Astrocyte (in vitro differentiated cells and primary cell): ENCODE data around the gene SPON2. TPM values are rescaled to one million over a fixed set of nuclear protein-coding genes. Genes with fewer than 3 reads are reported as not detected.

Source experiments
- DNase-seq: peaks from one replicate; pipeline ENCODE4 v3.0.0-alpha.2; 2010; ENCODE audit warnings: low read depth
- FAIRE-seq: peaks from 2 replicates; lab custom pipeline; 2011; peaks lifted over from hg19 to GRCh38; lab: Jason Lieb, UNC
- H2AFZ ChIP-seq: 2 replicates; pipeline ENCODE4 v1.6.0; 2012; ENCODE audit warnings: low read depth, low read length, inconsistent platforms
- H3K27ac ChIP-seq: 2 replicates; pipeline ENCODE4 v1.5.1; 2011; ENCODE audit warnings: low read depth, low read length, inconsistent platforms
- H3K27me3 ChIP-seq: 2 replicates; pipeline ENCODE4 v1.6.0; 2011; ENCODE audit warnings: low read length, inconsistent platforms; ENCODE audit not compliant: insufficient read depth
- H3K36me3 ChIP-seq: 2 replicates; pipeline ENCODE4 v1.5.1; 2011; ENCODE audit warnings: low read length, inconsistent platforms; ENCODE audit not compliant: insufficient read depth
- H3K4me1 ChIP-seq: 2 replicates; pipeline ENCODE4 v1.5.1; 2011; ENCODE audit warnings: low read length, inconsistent platforms; ENCODE audit not compliant: insufficient read depth
- H3K4me2 ChIP-seq: 2 replicates; pipeline ENCODE4 v1.6.0; 2012; ENCODE audit warnings: low read length, inconsistent platforms
- H3K4me3 ChIP-seq: 2 replicates; pipeline ENCODE4 v1.5.1; 2011; ENCODE audit warnings: low read depth, mild to moderate bottlenecking, low read length, inconsistent platforms; ENCODE audit not compliant: insufficient read depth
- H3K79me2 ChIP-seq: 2 replicates; pipeline ENCODE4 v1.6.0; 2012; ENCODE audit warnings: mild to moderate bottlenecking, low read length, inconsistent platforms; ENCODE audit not compliant: insufficient read depth
- H3K9ac ChIP-seq: 2 replicates; pipeline ENCODE4 v1.6.0; 2012; ENCODE audit warnings: mild to moderate bottlenecking, low read length, inconsistent platforms
- H3K9me3 ChIP-seq: 2 replicates; pipeline ENCODE4 v1.5.1; 2012; ENCODE audit warnings: low read depth, mild to moderate bottlenecking, low read length, inconsistent platforms; ENCODE audit not compliant: insufficient read depth
- H4K20me1 ChIP-seq: 2 replicates; pipeline ENCODE4 v1.6.0; 2012; ENCODE audit warnings: low read length, inconsistent platforms; ENCODE audit not compliant: insufficient read depth
- H3K27ac Mint-ChIP-seq: one replicate; pipeline ENCODE4 v1.8.0; 2021; ENCODE audit warnings: mild to moderate bottlenecking, mixed read lengths; ENCODE audit not compliant: unreplicated experiment
- H3K27me3 Mint-ChIP-seq: one replicate; pipeline ENCODE4 v1.8.0; 2021; ENCODE audit warnings: low read depth, mixed read lengths; ENCODE audit not compliant: unreplicated experiment
- H3K36me3 Mint-ChIP-seq: one replicate; pipeline ENCODE4 v1.8.0; 2021; ENCODE audit warnings: low read depth, mixed read lengths; ENCODE audit not compliant: unreplicated experiment
- H3K4me1 Mint-ChIP-seq: one replicate; pipeline ENCODE4 v1.8.0; 2021; ENCODE audit warnings: low read depth, mixed read lengths; ENCODE audit not compliant: unreplicated experiment
- H3K4me3 Mint-ChIP-seq: one replicate; pipeline ENCODE4 v1.8.0; 2021; ENCODE audit warnings: mild to moderate bottlenecking, moderate library complexity, mixed read lengths; ENCODE audit not compliant: unreplicated experiment
- H3K9me3 Mint-ChIP-seq: one replicate; pipeline ENCODE4 v1.8.0; 2021; ENCODE audit warnings: mild to moderate bottlenecking, mixed read lengths; ENCODE audit not compliant: unreplicated experiment
- EZH2 ChIP-seq: IDR thresholded peaks from 2 replicates; pipeline ENCODE4 v1.6.1; 2012; ENCODE audit warnings: mild to moderate bottlenecking, low read length, inconsistent platforms; ENCODE audit not compliant: insufficient read depth
- total RNA-seq: library from RNA; stranded (reverse); gene quantifications from 2 replicates; pipeline ENCODE4 v1.2.1, GENCODE V29; 2021
- TF ChIP-seq, protein P1 (sequence below): IDR thresholded peaks from 2 replicates; pipeline ENCODE4 v1.5.1; 2011; ENCODE audit warnings: low read depth, mild to moderate bottlenecking, inconsistent platforms, low read length, moderate library complexity; ENCODE audit not compliant: insufficient read depth

SPON2 gene
- total RNA-seq, 1 donor from 2014 or later, result 47.8 TPM

DNA sequence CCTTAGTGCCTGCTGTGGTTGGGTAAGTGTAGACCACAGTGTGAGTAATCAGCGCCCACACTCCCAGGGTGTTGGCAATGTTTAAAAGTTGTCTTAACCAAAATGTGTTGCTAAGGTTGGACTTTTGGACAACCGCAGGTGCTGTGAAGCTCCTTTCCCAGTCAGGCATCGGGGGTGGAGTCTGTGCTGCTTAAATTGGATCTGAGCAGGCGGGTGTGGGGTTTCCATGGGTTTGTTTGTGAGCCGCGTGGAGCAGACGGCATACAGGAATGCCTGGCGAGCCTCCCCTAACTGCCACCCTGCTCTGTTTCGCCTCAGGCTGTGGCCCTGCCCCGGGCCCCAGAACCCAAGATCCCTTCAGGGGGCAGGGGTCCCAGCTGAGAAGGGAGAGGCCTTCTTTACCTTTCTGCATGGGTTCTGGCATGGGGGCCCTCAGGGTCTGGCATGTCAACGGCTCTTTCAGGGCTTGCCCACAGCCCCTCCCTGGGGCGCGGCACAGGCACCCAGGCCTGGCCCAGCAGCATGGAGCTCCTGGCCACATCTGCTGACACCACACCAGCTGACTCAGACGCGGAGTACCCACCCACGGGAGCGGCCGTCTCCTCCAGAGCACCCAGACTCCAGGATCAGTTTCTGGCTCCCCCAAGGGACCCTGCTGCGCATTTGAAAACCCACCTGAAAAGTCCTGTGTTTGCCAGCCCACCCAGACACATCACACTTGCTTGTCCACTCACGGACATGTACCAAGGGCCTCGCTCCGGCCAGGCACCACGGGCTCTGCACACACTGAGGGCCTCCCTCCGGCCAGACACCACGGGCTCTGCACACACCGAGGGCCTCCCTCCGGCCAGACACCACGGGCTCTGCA, 5.1 kb upstream of the SPON2 start:
- H3K9me3 ChIP-seq, result no peaks in the 10 kb centered on the region
- H3K4me2 ChIP-seq, result no peak overlapping the region
- DNase-seq, result peak; percentile 68
- no peak overlapping the region for H3K9ac ChIP-seq
- H3K27me3 Mint-ChIP-seq, result peaks cover 14% of the 10 kb centered on the region
- no peak overlapping the region for H3K27ac Mint-ChIP-seq
- no peak overlapping the region for H3K4me3 ChIP-seq
- H3K36me3 ChIP-seq, result no peaks in the 10 kb centered on the region
- H3K4me3 Mint-ChIP-seq, result no peak overlapping the region
- H3K4me1 Mint-ChIP-seq, result no peaks in the 10 kb centered on the region
- H3K27ac ChIP-seq, result no peak overlapping the region
- no peaks in the 10 kb centered on the region for H3K79me2 ChIP-seq
- no peaks in the 10 kb centered on the region for H4K20me1 ChIP-seq
- H2AFZ ChIP-seq, result no peak overlapping the region
- peaks cover 7% of the 10 kb centered on the region for H3K36me3 Mint-ChIP-seq
- TF ChIP-seq EZH2, result no peak
- TF ChIP-seq, protein P1, sequence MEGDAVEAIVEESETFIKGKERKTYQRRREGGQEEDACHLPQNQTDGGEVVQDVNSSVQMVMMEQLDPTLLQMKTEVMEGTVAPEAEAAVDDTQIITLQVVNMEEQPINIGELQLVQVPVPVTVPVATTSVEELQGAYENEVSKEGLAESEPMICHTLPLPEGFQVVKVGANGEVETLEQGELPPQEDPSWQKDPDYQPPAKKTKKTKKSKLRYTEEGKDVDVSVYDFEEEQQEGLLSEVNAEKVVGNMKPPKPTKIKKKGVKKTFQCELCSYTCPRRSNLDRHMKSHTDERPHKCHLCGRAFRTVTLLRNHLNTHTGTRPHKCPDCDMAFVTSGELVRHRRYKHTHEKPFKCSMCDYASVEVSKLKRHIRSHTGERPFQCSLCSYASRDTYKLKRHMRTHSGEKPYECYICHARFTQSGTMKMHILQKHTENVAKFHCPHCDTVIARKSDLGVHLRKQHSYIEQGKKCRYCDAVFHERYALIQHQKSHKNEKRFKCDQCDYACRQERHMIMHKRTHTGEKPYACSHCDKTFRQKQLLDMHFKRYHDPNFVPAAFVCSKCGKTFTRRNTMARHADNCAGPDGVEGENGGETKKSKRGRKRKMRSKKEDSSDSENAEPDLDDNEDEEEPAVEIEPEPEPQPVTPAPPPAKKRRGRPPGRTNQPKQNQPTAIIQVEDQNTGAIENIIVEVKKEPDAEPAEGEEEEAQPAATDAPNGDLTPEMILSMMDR, result no peak
- peaks cover 26% of the 10 kb centered on the region for H3K9me3 Mint-ChIP-seq
- peaks cover 4% of the 10 kb centered on the region for H3K27me3 ChIP-seq
- FAIRE-seq, result no peak
- peaks cover 12% of the 10 kb centered on the region for H3K4me1 ChIP-seq

DNA sequence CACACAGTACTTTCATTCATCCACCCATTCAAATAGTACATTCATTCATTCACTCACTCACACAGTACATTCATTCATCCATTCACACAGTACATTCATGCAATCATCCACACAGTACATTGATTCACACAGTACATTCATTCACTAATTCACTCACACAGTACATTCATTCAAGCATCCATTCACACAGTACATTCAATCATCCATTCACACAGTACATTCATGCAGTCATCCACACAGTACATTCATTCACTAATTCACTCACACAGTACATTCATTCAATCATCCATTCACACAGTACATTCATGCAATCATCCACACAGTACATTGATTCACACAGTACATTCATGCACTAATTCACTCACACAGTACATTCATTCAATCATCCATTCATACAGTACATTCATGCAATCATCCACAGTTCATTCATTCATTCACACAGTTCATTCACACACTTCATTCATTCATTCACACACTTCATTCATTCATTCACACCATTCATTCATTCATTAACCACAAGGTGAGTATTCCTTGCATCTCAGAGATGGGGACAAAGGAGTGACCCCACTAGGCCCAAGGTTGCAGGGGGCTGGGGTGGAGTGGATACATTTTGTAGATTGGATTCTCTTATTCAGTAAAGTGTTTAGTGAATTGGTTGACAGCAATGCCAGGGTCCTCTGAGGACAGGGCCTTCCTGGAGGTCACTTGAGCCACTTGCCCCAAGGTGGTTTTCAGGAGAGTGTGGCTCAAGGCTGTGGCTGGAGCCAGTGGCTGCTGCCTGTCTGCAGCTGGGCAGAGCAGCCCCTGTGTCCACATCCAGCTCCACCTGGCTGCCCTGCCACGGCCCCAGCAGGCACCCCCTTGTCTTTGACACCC, 4.3 kb upstream of the SPON2 start:
- Histone ChIP-seq H3K4me3 (no peak overlapping the region), H3K79me2 (no peaks in the 10 kb centered on the region), H3K4me2 (no peak overlapping the region), H3K36me3 (no peaks in the 10 kb centered on the region), H3K9ac (no peak overlapping the region), H3K4me1 (peaks cover 14% of the 10 kb centered on the region), H2AFZ (no peak overlapping the region), H3K9me3 (no peaks in the 10 kb centered on the region), H4K20me1 (no peaks in the 10 kb centered on the region), H3K27me3 (peaks cover 13% of the 10 kb centered on the region), H3K27ac (no peak overlapping the region)
- no peak overlapping the region for H3K27ac Mint-ChIP-seq
- TF ChIP-seq EZH2, result no peak
- TF ChIP-seq, protein P1, result no peak
- peaks cover 20% of the 10 kb centered on the region for H3K9me3 Mint-ChIP-seq
- DNase-seq (no peak), FAIRE-seq (peak; percentile 75)
- peak overlapping the region; percentile 17 for H3K4me3 Mint-ChIP-seq
- peaks cover 14% of the 10 kb centered on the region for H3K27me3 Mint-ChIP-seq
- H3K36me3 Mint-ChIP-seq, result peaks cover 4% of the 10 kb centered on the region
- no peaks in the 10 kb centered on the region for H3K4me1 Mint-ChIP-seq
